Measurements from ENCODE around the gene IRF2BP2.

IRF2BP2 gene

GRCh38 chr1:234656944-234657654, 47.1 kb upstream of the IRF2BP2 start:
- H4K20me1 ChIP-seq (ENCODE audit: insufficient read depth, low read length): no peaks in the 10 kb centered on the region
- H3K9ac ChIP-seq (ENCODE audit: low read length): no peak overlapping the region
- H3K79me2 ChIP-seq (ENCODE audit: low read length): no peaks in the 10 kb centered on the region
- TF ChIP-seq EZH2phosphoT487 (IDR thresholded peaks at IDR 0.05; ENCODE audit: low read length): no peak
- no peak for TF ChIP-seq EZH2 (optimal IDR thresholded peaks at IDR 0.05; ENCODE audit: low read depth, low read length)
- TF ChIP-seq CTCF (IDR thresholded peaks at IDR 0.05; ENCODE audit: low read length): no peak
- no peaks in the 10 kb centered on the region for H3K27me3 ChIP-seq (replicated peaks; ENCODE audit: insufficient read depth, low read length)
- H3F3A ChIP-seq (ENCODE audit: insufficient read depth, low read length): no peaks in the 10 kb centered on the region
- H3K4me2 ChIP-seq (ENCODE audit: low read depth, low read length): 0 out of 2 replicates have a peak overlapping the region, but pooled peaks have one; percentile 3
- H3K9me2 ChIP-seq (replicated peaks; ENCODE audit: insufficient read depth, low read length): no peaks in the 10 kb centered on the region
- H3K27ac ChIP-seq (ENCODE audit: low read length): no peak overlapping the region
- no peaks in the 10 kb centered on the region for H3K9me3 ChIP-seq (replicated peaks; ENCODE audit: insufficient read depth, low read length)
- peaks cover 10% of the 10 kb centered on the region; the same call in 1 of the 2 replicates for H3K4me1 ChIP-seq (ENCODE audit: low read length)
- DNase-seq: peak; percentile 11
- no peak overlapping the region for H3K4me3 ChIP-seq (ENCODE audit: low read length)
- H3K36me3 ChIP-seq (replicated peaks; ENCODE audit: insufficient read depth, low read length): no peaks in the 10 kb centered on the region
- H2AFZ ChIP-seq (ENCODE audit: low read length): no peak overlapping the region

DNA sequence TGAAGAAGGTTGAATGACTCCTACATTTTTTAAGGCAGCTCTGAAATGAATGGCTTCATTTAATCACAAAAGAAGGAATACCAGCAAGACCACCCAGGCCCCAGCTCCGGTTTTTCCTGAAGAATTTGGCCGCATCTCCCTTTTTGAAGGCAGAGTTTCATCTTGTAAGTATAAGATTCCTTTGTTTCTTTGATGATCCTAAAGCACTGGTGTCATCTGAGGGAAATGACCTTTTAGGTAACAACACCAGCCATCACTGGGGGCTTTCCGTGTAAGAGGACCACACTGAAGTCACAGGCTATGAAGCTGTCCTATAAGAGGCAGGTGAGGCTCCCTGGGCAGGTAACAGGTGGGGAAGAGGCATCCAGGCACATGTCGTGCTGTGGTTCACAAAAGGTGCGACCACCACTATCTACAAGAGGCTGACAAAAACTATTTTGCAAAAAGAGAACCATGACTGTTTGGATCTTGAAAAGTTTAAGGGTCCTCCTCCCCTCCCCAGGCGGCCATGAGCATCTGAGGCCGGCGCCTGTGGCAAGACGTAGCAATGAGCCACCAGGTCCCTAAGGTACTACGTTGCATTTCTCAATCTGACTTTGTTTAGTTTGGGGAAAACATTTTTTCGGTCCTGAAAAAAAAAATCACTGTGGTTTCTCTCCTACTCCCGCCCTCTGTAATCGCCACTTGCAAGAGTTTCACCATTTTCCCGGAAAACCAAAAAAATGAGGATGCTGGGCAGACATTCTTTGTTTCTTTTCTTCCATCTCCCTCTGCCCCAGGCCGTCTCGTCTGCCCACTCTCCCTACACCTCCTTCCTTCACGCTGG, 46.3 kb upstream of the IRF2BP2 start:
- H3K36me3 ChIP-seq (replicated peaks; ENCODE audit: insufficient read depth, low read length): no peaks in the 10 kb centered on the region
- H3K79me2 ChIP-seq (ENCODE audit: low read length): no peaks in the 10 kb centered on the region
- no peaks in the 10 kb centered on the region for H3K9me3 ChIP-seq (replicated peaks; ENCODE audit: insufficient read depth, low read length)
- H2AFZ ChIP-seq (ENCODE audit: low read length): no peak overlapping the region
- H3F3A ChIP-seq (ENCODE audit: insufficient read depth, low read length): no peaks in the 10 kb centered on the region
- no peaks in the 10 kb centered on the region for H3K9me2 ChIP-seq (replicated peaks; ENCODE audit: insufficient read depth, low read length)
- H3K4me1 ChIP-seq (ENCODE audit: low read length): peaks cover 10% of the 10 kb centered on the region; the same call in 1 of the 2 replicates
- H3K9ac ChIP-seq (ENCODE audit: low read length): no peak overlapping the region
- no peaks in the 10 kb centered on the region for H4K20me1 ChIP-seq (ENCODE audit: insufficient read depth, low read length)
- H3K4me3 ChIP-seq (ENCODE audit: low read length): no peak overlapping the region
- H3K27ac ChIP-seq (ENCODE audit: low read length): no peak overlapping the region
- no peaks in the 10 kb centered on the region for H3K27me3 ChIP-seq (replicated peaks; ENCODE audit: insufficient read depth, low read length)
- no peak for DNase-seq
- no peak for TF ChIP-seq CTCF (IDR thresholded peaks at IDR 0.05; ENCODE audit: low read length)
- no peak for TF ChIP-seq EZH2phosphoT487 (IDR thresholded peaks at IDR 0.05; ENCODE audit: low read length)
- TF ChIP-seq EZH2 (optimal IDR thresholded peaks at IDR 0.05; ENCODE audit: low read depth, low read length): no peak
- no peak overlapping the region for H3K4me2 ChIP-seq (ENCODE audit: low read depth, low read length)

- DNase-seq: no peak
- no peak for TF ChIP-seq CTCF (IDR thresholded peaks at IDR 0.05; ENCODE audit: low read length)
- TF ChIP-seq EZH2phosphoT487 (IDR thresholded peaks at IDR 0.05; ENCODE audit: low read length): no peak
- no peak for TF ChIP-seq EZH2 (optimal IDR thresholded peaks at IDR 0.05; ENCODE audit: low read depth, low read length)
- Histone ChIP-seq H3F3A (ENCODE audit: insufficient read depth, low read length) (no peaks in the 10 kb centered on the region), H3K27ac (ENCODE audit: low read length) (no peak overlapping the region), H3K9ac (ENCODE audit: low read length) (no peak overlapping the region), H3K9me2 (replicated peaks; ENCODE audit: insufficient read depth, low read length) (no peaks in the 10 kb centered on the region), H2AFZ (ENCODE audit: low read length) (no peak overlapping the region), H3K36me3 (replicated peaks; ENCODE audit: insufficient read depth, low read length) (no peaks in the 10 kb centered on the region), H4K20me1 (ENCODE audit: insufficient read depth, low read length) (no peaks in the 10 kb centered on the region), H3K79me2 (ENCODE audit: low read length) (no peaks in the 10 kb centered on the region), H3K4me2 (ENCODE audit: low read depth, low read length) (no peak overlapping the region), H3K27me3 (replicated peaks; ENCODE audit: insufficient read depth, low read length) (no peaks in the 10 kb centered on the region), H3K4me3 (ENCODE audit: low read length) (no peak overlapping the region), H3K4me1 (ENCODE audit: low read length) (peaks cover 10% of the 10 kb centered on the region; the same call in 1 of the 2 replicates), H3K9me3 (replicated peaks; ENCODE audit: insufficient read depth, low read length) (no peaks in the 10 kb centered on the region)
Observed at GRCh38 chr1:234655328-234656069, 45.5 kb upstream of the IRF2BP2 start.
